DND-41 (cell line): ENCODE data around the gene MAP4K3.

Source experiments
- ATAC-seq: fragments of 200-7000 bp; cut with Tn5 transposase; 3 replicates; pipeline ENCODE4 v1.9.1; 2021; ENCODE audit warnings: low read depth; ENCODE audit not compliant: insufficient read depth
- DNase-seq: peaks from one replicate; pipeline ENCODE4 v3.0.0-alpha.2; 2020
- H2AFZ ChIP-seq: 2 replicates; pipeline ENCODE4 v1.6.0; 2012; ENCODE audit warnings: low read depth, low read length
- H3K27ac ChIP-seq: 2 replicates; pipeline ENCODE4 v1.5.1; 2012; ENCODE audit warnings: low read length, inconsistent platforms
- H3K27me3 ChIP-seq: fragments of 200-600 bp; sonication (generic); 2 replicates; pipeline ENCODE4 v1.6.0; 2012; ENCODE audit warnings: low read length, mild to moderate bottlenecking, inconsistent platforms; ENCODE audit not compliant: insufficient read depth, poor library complexity
- H3K36me3 ChIP-seq: 2 replicates; pipeline ENCODE4 v1.5.1; 2012; ENCODE audit warnings: low read length, inconsistent platforms; ENCODE audit not compliant: insufficient read depth
- H3K4me1 ChIP-seq: 2 replicates; pipeline ENCODE4 v1.5.1; 2012; ENCODE audit warnings: mild to moderate bottlenecking, low read length; ENCODE audit not compliant: insufficient read depth
- H3K4me2 ChIP-seq: 2 replicates; pipeline ENCODE4 v1.6.0; 2012; ENCODE audit warnings: mild to moderate bottlenecking, moderate library complexity, low read length, inconsistent platforms; ENCODE audit not compliant: insufficient read depth
- H3K4me3 ChIP-seq, 2 experiments: fragments of 200-600 bp in 1 of 2; shearing (Covaris generic) in 1 of 2; 2 replicates each; pipeline ENCODE4 v1.5.1; 2012 to 2016; ENCODE audit warnings: inconsistent platforms in 2 of 2, low read length in 2 of 2, mild to moderate bottlenecking in 2 of 2, low read depth in 1 of 2, moderate library complexity in 1 of 2
- H3K79me2 ChIP-seq: 2 replicates; pipeline ENCODE4 v1.6.0; 2012; ENCODE audit warnings: low read length, inconsistent platforms; ENCODE audit not compliant: insufficient read depth
- H3K9ac ChIP-seq: 2 replicates; pipeline ENCODE4 v1.6.0; 2012; ENCODE audit warnings: low read depth, mild to moderate bottlenecking, inconsistent platforms, low read length, moderate library complexity
- H3K9me3 ChIP-seq: 2 replicates; pipeline ENCODE4 v1.5.1; 2012; ENCODE audit warnings: low read length, moderate library complexity, mild to moderate bottlenecking, inconsistent platforms; ENCODE audit not compliant: insufficient read depth, severe bottlenecking
- H4K20me1 ChIP-seq: 2 replicates; pipeline ENCODE4 v1.6.0; 2012; ENCODE audit warnings: low read length; ENCODE audit not compliant: insufficient read depth
- CTCF ChIP-seq: IDR thresholded peaks from 2 replicates; pipeline ENCODE4 v1.5.1; 2012; ENCODE audit warnings: borderline replicate concordance, low read length, moderate library complexity, mild to moderate bottlenecking; ENCODE audit not compliant: poor library complexity, severe bottlenecking; ENCODE audit errors: extremely low read depth
- EZH2 ChIP-seq: IDR thresholded peaks from 3 replicates; pipeline ENCODE4 v1.6.1; 2012; ENCODE audit warnings: borderline replicate concordance, low read depth, mild to moderate bottlenecking, moderate library complexity, low read length, inconsistent platforms; ENCODE audit not compliant: severe bottlenecking

Gene MAP4K3

DNA sequence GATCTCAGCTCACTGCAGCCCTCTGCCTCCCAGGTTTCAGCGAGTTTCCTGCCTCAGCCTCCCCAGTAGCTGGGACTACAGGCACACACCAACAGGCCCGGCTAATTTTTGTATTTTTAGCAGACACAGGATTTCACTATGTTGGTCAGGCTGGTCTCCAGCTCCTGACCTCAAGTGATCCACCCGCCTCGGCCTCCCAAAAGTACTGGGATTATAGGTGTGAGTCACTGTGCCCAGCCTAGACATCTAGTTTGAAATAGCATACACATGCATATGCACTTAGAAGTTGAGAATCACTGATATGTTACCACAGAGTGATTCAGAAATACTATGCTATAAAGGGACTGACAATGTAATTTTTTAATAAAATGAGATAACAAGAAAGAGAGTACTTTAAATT lies 123.5 kb downstream of the MAP4K3 start:
- Histone ChIP-seq H4K20me1 (no peaks in the 10 kb centered on the region), H3K79me2 (no peaks in the 10 kb centered on the region), H3K27me3 (no peaks in the 10 kb centered on the region), H3K36me3 (peaks cover 21% of the 10 kb centered on the region), H3K4me1 (no peaks in the 10 kb centered on the region), H2AFZ (no peak overlapping the region), H3K4me2 (no peak overlapping the region), H3K9me3 (no peaks in the 10 kb centered on the region), H3K9ac (no peak overlapping the region), H3K4me3 (no peak overlapping the region), H3K27ac (no peak overlapping the region)
- ATAC-seq (no peak), DNase-seq (no peak)
- TF ChIP-seq CTCF (no peak), EZH2 (no peak)

DNA sequence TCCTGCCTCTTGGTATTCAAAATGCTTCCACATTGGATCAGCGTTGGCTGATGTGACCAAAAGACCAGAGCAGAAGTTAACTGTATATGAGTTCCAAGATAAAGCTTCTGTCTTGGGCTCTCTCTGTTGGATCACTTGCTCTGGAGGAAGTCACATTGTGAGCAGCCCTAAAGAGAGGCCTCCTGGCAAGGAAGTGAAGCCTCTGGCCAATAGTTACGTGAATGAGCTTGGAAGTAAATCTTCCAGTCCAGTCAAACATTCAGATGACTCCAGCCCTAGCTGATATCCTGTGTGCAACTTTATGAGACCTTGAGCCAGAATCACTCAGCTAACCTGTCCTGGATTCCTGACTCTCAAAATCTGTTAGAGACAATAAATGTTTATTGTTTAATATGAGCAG lies 125.6 kb downstream of the MAP4K3 start:
- no peaks in the 10 kb centered on the region for H3K4me1 ChIP-seq
- no peak overlapping the region for H2AFZ ChIP-seq
- no peak for TF ChIP-seq EZH2
- TF ChIP-seq CTCF = no peak
- H3K27me3 ChIP-seq = no peaks in the 10 kb centered on the region
- no peaks in the 10 kb centered on the region for H4K20me1 ChIP-seq
- ATAC-seq (no peak), DNase-seq (no peak)
- H3K9ac ChIP-seq = no peak overlapping the region
- H3K4me3 ChIP-seq = no peak overlapping the region
- peaks cover 24% of the 10 kb centered on the region for H3K36me3 ChIP-seq
- H3K27ac ChIP-seq = no peak overlapping the region
- H3K9me3 ChIP-seq = no peaks in the 10 kb centered on the region
- H3K4me2 ChIP-seq = no peak overlapping the region
- H3K79me2 ChIP-seq = no peaks in the 10 kb centered on the region

- ATAC-seq (no peak), DNase-seq (no peak)
- Histone ChIP-seq H3K4me1 (no peaks in the 10 kb centered on the region), H3K4me2 (no peak overlapping the region), H3K27me3 (no peaks in the 10 kb centered on the region), H2AFZ (no peak overlapping the region), H4K20me1 (no peaks in the 10 kb centered on the region), H3K4me3 (no peak overlapping the region), H3K9ac (no peak overlapping the region), H3K36me3 (peaks cover 21% of the 10 kb centered on the region), H3K9me3 (no peaks in the 10 kb centered on the region), H3K27ac (no peak overlapping the region), H3K79me2 (no peaks in the 10 kb centered on the region)
- TF ChIP-seq EZH2 (no peak), CTCF (no peak)
These were observed 128.3 kb downstream of the MAP4K3 start for GRCh38 chr2:39308778-39309177.

DNA sequence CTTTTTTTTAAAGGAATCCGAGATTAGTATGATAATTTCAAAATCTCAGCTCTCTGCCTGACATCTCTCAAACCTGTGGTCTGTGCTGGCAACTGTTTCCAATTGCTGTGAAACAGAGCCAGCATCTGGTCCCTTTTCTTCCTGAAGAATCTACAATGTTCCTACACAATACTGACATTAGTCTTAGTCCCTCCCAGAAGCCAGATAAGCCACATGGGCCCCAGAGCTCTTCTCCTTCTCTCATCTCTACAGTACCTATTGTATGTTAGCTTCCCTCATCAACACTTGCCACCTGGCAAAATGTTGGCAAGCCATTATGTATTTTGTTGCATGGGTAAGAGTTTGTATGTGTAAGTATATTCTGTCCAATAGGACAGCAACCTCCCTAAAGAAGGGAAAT lies 130.5 kb downstream of the MAP4K3 start:
- H3K4me1 ChIP-seq = no peaks in the 10 kb centered on the region
- TF ChIP-seq EZH2 = no peak
- no peak for TF ChIP-seq CTCF
- H3K9me3 ChIP-seq = no peaks in the 10 kb centered on the region
- H3K9ac ChIP-seq = no peak overlapping the region
- no peak overlapping the region for H3K4me3 ChIP-seq
- no peaks in the 10 kb centered on the region for H3K27me3 ChIP-seq
- H3K4me2 ChIP-seq = no peak overlapping the region
- DNase-seq = no peak
- H4K20me1 ChIP-seq = no peaks in the 10 kb centered on the region
- H3K36me3 ChIP-seq = peaks cover 10% of the 10 kb centered on the region; the same call in 1 of the 2 replicates
- ATAC-seq = no peak
- no peak overlapping the region for H2AFZ ChIP-seq
- no peak overlapping the region for H3K27ac ChIP-seq
- H3K79me2 ChIP-seq = no peaks in the 10 kb centered on the region
